Measurements from ENCODE around the gene DIPK1C.

- TF ChIP-seq, protein P1, sequence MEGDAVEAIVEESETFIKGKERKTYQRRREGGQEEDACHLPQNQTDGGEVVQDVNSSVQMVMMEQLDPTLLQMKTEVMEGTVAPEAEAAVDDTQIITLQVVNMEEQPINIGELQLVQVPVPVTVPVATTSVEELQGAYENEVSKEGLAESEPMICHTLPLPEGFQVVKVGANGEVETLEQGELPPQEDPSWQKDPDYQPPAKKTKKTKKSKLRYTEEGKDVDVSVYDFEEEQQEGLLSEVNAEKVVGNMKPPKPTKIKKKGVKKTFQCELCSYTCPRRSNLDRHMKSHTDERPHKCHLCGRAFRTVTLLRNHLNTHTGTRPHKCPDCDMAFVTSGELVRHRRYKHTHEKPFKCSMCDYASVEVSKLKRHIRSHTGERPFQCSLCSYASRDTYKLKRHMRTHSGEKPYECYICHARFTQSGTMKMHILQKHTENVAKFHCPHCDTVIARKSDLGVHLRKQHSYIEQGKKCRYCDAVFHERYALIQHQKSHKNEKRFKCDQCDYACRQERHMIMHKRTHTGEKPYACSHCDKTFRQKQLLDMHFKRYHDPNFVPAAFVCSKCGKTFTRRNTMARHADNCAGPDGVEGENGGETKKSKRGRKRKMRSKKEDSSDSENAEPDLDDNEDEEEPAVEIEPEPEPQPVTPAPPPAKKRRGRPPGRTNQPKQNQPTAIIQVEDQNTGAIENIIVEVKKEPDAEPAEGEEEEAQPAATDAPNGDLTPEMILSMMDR (IDR thresholded peaks at IDR 0.05; ENCODE audit: poor library complexity), result no peak
- no peak for TF ChIP-seq EZH2 (IDR thresholded peaks at IDR 0.05; ENCODE audit: borderline replicate concordance)
- TF ChIP-seq EZH2phosphoT487 (IDR thresholded peaks at IDR 0.05; ENCODE audit: low read depth, severe bottlenecking, unreplicated experiment), result no peak
Measured at GRCh38 chr18:74480149-74480651, 23.1 kb upstream of the DIPK1C start.

Measured in hepatocyte (in vitro differentiated cells).